Measurements from ENCODE around the gene MAGEA9B.
A peak's percentile ranks its signal among the peaks of the same experiment; 100 is the strongest.
"Not testable (repeated sequence)": the region's sequence is repeated elsewhere in the genome, so short reads cannot be mapped to it uniquely, and the experiment has no call there.

The MAGEA9B gene

DNA sequence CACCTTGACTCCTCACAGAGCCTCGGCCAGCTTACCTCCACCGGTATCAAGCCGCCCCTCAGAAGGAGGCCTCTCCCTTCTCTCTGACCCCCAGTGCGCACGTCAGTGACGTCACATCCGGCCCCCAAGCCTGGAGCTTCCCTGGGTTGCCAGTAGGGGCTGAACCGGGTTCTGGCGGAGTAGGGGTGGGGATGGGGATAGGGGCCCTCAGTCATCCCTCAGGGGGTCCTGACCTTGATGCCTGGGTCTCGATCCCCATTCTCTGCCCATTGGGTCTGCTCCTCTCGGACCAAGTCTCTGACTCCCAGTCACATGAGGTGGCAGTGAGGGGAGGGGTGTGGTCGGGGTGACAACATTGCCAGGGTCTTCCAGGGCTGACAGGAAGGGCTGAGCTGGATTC lies at the start of gene MAGEA9B:
Gene MAGEA9B, minus strand, starts transcription at position 101 of the 400 bp plus-strand sequence. CDS start 4,280 bp downstream, outside the sequence.
- not testable (repeated sequence) for DNase-seq

- no peak for DNase-seq
Observed at GRCh38 chrX:149633511-149633910, 46.3 kb upstream of the MAGEA9B start.

DNA sequence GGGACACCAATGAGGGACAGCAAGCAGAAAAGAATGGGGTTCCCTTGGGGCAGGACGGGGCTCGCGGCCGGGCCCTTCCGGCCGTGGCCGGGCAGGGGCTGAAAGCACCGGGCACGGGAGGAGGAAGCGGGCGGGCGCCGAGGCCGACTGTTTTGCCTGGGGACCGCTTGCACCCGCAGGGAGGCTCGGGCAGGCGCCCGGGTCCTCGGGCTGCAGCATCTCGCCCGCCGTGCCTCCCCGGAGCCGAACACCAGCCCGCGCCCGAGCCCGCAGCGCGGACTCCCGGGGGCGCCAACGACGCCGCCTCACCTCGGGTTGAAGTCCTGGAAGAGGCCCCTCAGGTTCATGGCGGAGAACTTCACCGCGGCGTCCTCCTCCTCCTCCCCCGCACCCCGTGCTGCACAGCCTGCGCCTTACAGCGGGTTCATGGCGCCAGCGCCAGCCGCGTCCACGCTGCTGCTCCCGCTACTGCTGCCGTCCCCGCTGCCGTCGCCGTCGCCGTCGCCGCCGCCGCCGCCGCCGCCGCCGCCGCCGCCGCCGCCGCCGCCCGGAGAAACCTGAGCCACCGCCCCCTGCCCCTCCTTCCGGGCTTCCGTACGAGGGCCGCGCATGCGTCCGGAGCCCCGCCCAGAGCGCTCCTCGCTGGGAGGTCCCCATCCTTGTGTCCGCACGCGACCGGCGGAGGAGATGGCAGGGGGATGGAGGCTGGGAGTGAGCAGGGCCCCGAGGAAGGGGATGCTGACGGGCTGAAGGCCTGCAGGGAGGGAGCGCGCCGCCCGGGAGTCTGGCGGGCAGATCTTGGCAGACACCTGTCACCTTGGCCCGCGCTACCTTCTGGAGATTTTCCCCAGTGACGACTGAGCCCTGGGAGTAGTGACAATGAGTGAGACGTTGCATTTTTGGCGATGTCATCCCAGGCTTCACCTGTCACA lies 44.2 kb upstream of the MAGEA9B start, which contains the start of gene TMEM185A:
Gene TMEM185A, minus strand, starts transcription at position 559 of the 932 bp plus-strand sequence. Its CDS starts 212 bp downstream, at position 347.
- peak in 1 of 2 experiments; percentile 60 for DNase-seq

DNA sequence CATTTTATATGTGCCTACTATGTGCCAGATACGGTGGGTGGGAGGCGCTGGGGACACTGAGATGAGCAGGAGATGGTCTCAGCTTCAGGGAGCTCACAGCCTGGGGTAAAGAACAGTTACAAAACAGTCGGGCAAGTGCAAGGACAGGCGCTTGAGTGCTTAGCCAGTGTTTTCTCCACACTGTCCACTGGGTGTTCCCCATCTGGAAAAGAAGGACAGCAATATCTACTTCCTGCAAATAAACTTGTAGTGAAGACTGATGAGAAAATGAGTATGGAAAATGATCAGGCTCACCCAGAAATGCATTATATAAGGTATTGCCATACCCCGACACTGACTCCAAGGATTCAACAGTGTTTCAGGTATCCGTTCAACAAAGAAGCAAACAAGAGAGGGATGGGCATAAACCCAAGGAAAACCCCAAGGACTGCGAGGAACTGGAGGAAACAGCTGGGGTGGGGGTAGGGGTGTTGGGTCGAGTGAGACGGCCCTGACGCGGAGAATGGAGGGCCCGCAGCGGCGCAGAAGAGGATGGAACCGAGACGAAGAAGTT lies 43.5 kb upstream of the MAGEA9B start:
- no peak for DNase-seq

- no peak for DNase-seq
Observed at GRCh38 chrX:149629730-149630387, 42.6 kb upstream of the MAGEA9B start.

- no peak for DNase-seq
Observed at GRCh38 chrX:149628768-149629167, 41.5 kb upstream of the MAGEA9B start.

DNA sequence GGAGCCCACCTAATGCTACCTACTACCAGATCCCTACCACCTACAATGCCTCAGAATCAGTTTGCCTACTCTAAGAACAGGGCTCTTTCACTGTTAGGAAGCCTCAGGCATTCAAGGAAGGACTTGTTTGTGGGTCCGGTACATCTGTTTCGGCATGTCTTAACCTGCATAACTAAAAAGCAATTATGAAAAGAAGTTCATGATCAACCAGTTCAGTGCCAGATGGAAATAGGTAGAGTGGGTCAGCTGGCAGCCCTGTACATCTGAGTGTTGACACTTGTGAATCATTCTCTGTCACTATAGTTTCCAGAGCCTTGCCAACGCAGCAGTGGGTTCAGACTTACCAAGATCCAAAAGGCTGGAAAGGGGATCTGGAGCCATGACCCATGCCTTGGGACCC lies 41.0 kb upstream of the MAGEA9B start:
- no peak for DNase-seq

GRCh38 chrX:149626829-149627228 lies 39.6 kb upstream of the MAGEA9B start:
- not testable (repeated sequence) for DNase-seq

DNA sequence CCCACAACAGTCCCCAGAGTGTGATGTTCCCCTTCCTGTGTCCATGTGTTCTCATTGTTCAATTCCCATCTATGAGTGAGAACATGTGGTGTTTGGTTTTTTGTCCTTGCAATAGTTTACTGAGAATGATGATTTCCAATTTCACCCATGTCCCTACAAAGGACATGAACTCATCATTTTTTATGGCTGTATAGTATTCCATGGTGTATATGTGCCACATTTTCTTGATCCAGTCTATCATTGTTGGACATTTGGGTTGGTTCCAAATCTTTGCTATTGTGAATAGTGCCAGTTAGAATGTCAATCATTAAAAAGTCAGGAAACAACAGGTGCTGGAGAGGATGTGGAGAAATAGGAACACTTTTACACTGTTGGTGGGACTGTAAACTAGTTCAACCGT lies 32.4 kb upstream of the MAGEA9B start:
- DNase-seq, result not testable (repeated sequence)

- DNase-seq, result no peak
Observed at GRCh38 chrX:149618871-149619270, 31.6 kb upstream of the MAGEA9B start.

DNA sequence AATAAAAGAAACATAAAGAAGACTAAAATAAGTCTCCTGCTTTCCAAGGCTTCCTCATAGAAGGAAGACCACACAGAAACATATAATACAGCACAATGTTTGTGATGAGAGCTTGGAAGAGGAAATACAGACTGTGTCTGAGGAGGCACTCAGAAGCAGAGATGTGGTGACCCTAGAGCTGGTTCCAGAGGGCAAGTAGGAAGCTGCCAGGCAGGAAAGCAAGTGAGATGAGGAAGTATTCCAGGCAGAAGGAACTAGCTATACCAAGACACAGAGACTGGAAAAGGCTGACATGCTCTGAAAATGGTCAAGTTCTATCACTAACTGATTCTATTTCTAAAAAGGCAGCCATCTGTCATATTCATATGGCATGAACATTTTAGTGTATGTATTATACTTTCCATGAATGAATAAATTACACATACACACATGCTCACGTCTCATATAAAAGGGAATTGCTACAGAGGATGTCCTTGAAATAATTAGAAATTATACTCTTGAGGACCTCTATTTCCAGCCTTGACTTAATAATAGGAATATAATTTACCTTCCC lies 24.4 kb upstream of the MAGEA9B start:
- DNase-seq, result no peak

GRCh38 chrX:149610511-149610910 lies 23.3 kb upstream of the MAGEA9B start:
- DNase-seq, result no peak

DNA sequence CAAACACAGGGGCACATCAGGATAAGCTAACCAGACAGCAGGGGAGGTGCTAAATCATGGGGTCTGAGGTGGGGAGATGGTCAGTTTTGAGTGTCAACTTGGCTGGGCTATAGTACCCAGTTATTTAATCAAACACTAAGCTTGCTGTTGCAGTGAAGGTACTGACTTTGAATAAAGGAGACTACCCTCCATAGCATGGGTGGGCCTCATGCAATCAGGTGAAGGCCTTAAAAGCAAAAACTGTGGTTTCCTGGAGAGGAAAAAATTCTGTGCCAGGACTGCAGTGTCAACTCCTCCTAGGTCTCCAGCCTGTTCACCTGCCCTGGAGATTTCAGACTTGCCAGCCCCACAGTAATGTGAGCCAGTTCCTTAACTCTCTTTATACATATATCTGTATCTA lies 20.4 kb upstream of the MAGEA9B start:
- no peak for DNase-seq

DNA sequence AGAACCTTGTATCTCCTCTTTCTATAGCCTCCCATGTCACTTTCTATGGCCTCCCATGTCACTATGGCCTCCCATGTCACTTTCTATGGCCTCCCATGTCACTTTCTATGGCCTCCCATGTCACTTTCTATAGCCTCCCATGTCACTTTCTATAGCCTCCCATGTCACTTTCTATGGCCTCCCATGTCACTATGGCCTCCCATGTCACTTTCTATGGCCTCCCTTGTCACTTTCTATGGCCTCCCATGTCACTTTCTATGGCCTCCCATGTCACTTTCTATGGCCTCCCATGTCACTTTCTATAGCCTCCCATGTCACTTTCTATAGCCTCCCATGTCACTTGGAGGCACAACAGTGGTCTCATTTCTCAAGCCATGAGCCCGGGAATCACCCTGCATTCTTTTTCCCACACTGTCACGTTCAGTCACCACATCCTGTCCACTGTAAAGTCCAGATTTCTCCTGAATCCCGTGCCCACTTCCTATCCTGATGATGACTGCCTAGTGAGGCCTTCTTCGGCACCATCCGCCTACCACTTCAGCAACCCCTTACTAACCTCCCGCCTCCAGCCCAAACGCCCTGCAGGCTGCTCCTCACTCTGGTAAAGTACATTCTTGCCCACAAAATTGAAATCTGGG lies 18.1 kb upstream of the MAGEA9B start:
- DNase-seq, result not testable (repeated sequence)

DNA sequence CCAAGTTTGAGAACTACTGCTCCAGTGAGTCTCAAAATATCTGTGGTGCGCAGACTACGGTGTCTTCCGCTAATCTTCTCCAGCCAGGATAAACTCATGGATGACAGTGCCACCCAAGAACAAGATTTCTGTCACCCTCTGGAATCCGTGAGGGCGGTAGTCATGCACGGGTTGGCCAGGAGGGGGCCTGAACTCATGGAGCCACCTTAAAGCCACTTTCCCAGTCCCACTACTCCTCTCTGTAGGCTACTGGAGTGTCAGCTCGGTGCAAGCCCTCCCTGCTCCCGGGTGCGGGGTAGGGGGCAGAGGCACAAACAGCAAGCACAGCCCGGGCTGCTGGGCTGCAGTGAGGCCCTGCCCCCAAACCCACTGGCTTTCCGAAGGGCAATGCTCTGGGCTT lies 11.3 kb upstream of the MAGEA9B start:
- DNase-seq, result not testable (repeated sequence)

DNA sequence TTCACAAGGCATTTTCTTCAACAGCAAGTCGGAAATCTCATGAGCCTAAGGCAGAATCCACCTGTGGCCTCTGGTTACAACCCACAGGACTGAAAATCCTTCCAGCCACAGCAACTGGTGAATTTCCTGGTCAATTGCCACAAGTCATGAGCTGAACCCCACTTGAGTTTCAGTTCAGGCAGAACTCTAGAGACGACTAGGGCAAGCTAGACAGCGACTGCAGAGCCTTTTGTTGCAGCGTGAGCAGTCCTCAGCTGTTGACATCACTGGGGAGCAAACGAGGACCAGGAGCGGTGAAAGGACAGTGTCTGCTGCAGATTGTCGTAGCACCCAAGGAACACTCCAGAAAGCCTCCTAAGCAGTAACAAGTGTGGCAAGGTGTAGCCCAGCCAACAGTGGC lies 8.7 kb upstream of the MAGEA9B start:
- DNase-seq, result not testable (repeated sequence)

GRCh38 chrX:149595214-149595613 lies 8.0 kb upstream of the MAGEA9B start, which contains the start of gene HSFX2:
HSFX2 (minus strand) TSS chrX:149595314; CDS start chrX:149594700, 614 bp downstream.
- not testable (repeated sequence) for DNase-seq

DNA sequence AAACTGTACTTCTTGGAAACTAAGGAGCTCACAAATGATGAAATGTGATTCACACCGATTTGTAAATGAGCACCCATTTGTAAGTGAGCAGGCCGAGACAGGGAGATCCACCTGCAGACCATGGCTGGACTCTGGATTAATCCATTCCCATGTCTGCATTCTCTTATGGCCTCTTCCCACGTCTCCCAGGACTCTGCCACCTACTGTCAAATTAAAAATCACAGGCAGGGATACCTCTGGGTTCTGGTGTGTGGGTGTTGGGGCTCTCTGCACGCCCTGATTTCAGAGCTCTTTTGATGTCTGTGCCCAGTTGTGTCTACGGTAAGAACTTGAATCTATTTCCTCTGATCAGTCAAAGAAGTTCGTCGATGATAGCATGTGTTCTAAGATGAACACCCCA lies 3.7 kb upstream of the MAGEA9B start:
- not testable (repeated sequence) for DNase-seq

GRCh38 chrX:149585631-149586030 lies 1.6 kb downstream of the MAGEA9B start:
- not testable (repeated sequence) for DNase-seq

DNA sequence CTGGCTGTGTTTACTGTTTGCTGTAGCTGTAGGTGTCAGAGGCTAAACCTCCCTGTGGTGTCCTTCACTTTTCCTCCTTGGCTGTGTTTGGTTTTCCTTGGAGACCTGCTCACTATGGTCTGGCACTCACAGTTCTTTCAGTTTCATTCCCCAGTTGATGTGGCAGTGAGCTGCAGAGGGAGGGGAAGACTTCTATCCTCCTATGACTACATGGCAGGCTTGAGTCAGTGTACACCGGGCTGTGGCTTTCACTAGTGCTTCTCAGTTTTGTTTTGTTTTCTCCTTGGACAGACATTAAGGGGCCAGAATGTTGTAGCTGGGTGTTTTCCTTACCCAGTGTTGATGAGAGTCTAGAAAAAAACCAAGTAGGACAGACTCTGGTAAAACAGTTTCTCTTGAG lies 13.8 kb downstream of the MAGEA9B start:
- DNase-seq, result not testable (repeated sequence)

DNA sequence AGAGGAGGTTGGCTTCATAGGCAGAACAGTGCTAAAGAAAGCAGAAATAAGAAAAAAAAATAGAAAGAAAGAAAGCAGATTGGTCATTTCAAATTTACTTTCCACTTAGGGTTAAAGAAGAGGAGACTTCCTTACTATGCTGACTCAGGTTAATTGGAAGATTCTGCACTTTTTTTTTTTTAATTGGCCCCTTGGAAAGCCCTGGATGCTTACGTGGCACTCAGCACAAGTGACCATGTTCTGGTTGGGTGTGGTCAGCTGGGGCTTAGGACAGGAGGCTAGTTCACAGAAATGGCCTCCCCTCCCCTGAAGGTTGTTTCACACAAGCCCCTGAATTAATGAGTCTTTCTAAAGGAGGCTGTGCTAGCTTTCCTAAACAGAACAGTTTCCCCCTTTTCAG lies 14.5 kb downstream of the MAGEA9B start:
- DNase-seq, result no peak

DNA sequence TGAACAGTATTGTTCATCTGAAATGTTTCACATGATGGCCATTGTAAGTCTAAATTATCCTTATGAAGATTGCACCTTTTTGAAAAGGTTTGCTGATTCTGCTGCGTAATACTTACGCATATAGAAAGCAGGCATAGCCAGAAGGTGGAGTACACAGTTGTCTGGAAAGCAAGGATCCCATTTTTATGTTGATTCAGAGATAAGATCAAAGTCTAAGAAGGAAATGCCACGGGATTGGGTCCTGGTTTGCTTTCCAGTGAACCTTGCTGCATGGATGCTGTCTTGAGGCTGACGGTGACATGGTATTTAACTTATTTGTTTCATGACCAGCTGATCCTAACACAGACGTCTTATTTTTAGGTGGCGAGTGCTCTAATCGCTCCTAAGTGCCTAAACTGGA lies 15.5 kb downstream of the MAGEA9B start:
- no peak for DNase-seq

GRCh38 chrX:149570668-149571067 lies 16.6 kb downstream of the MAGEA9B start:
- no peak for DNase-seq
